SK-N-SH (cell line): ENCODE data around the gene CERS1. TPM values are rescaled to one million over a fixed set of nuclear protein-coding genes. Genes with fewer than 3 reads are reported as not detected.

ENCODE experiments used
- CTCF ChIA-PET: fragments of 300-600, 350-600 bp; formaldehyde crosslinking; extraction: SDS; loops from one replicate; lab custom pipeline; 2021; lab: Yijun Ruan, JAX
- POLR2A ChIA-PET: fragments of 350-600 bp; sonication (Branson Sonifier 250); formaldehyde crosslinking; extraction: SDS; loops from one replicate; lab custom pipeline; 2020; ENCODE audit warnings: antibody characterized with exemption, inconsistent platforms; lab: Yijun Ruan, JAX
- DNase-seq: peaks from one replicate; pipeline ENCODE4 v3.0.0; 2012
- H2AFZ ChIP-seq: fragments of 200-600 bp; sonication (generic); 2 replicates; pipeline ENCODE4 v1.8.1; 2016; ENCODE audit warnings: antibody characterized with exemption, mild to moderate bottlenecking, low read depth
- H3F3A ChIP-seq: fragments of 200-600 bp; sonication (generic); replicated peaks from 2 replicates; pipeline ENCODE3; 2016; ENCODE audit warnings: antibody characterized with exemption, mild to moderate bottlenecking; ENCODE audit not compliant: insufficient read depth
- H3K27ac ChIP-seq, 2 experiments: fragments of 200-500 bp in 1 of 2; fragments of 200-600 bp in 1 of 2; sonication (Bioruptor generic) in 1 of 2; sonication (generic), shearing (Covaris generic) in 1 of 2; 2 replicates each; pipeline versions ENCODE4 v1.5.1 to v1.6.1; 2014 to 2016; ENCODE audit warnings: low read depth in 2 of 2, inconsistent platforms in 1 of 2, low read length in 1 of 2, mild to moderate bottlenecking in 1 of 2, mixed read lengths in 1 of 2
- H3K27me3 ChIP-seq: fragments of 200-600 bp; sonication (generic), shearing (Covaris generic); 2 replicates; pipeline ENCODE4 v1.6.1; 2016; ENCODE audit warnings: mixed run types; ENCODE audit not compliant: insufficient read depth
- H3K36me3 ChIP-seq, 2 experiments: fragments of 200-500 bp in 1 of 2; fragments of 200-600 bp in 1 of 2; sonication (Bioruptor generic) in 1 of 2; sonication (generic) in 1 of 2; replicated peaks in 1 of 2; 2 replicates each; pipeline versions ENCODE3 to v1.5.1; 2014 to 2016; ENCODE audit warnings: low read length in 1 of 2, mild to moderate bottlenecking in 1 of 2; ENCODE audit not compliant: insufficient read depth in 2 of 2, control insufficient read depth in 1 of 2
- H3K4me1 ChIP-seq, 2 experiments: fragments of 200-500 bp in 1 of 2; fragments of 200-600 bp in 1 of 2; sonication (Bioruptor generic) in 1 of 2; sonication (generic), shearing (Covaris generic) in 1 of 2; 2 replicates each; pipeline versions ENCODE4 v1.5.1 to v1.6.1; 2014 to 2016; ENCODE audit warnings: low read depth in 1 of 2, low read length in 1 of 2, mixed run types in 1 of 2; ENCODE audit not compliant: insufficient read depth in 2 of 2, control insufficient read depth in 1 of 2
- H3K4me2 ChIP-seq: fragments of 200-600 bp; sonication (generic), shearing (Covaris generic); 2 replicates; pipeline ENCODE4 v1.6.1; 2017; ENCODE audit warnings: mixed run types
- H3K4me3 ChIP-seq, 2 experiments: fragments of 200-500 bp in 1 of 2; fragments of 200-600 bp in 1 of 2; sonication (Bioruptor generic) in 1 of 2; sonication (generic), shearing (Covaris generic) in 1 of 2; 2 replicates each; pipeline versions ENCODE4 v1.5.1 to v1.8.1; 2014 to 2016; ENCODE audit warnings: low read depth in 2 of 2, inconsistent platforms in 1 of 2, low read length in 1 of 2, mild to moderate bottlenecking in 1 of 2, mixed read lengths in 1 of 2, moderate library complexity in 1 of 2
- H3K79me2 ChIP-seq: fragments of 200-600 bp; sonication (generic); 2 replicates; pipeline ENCODE4 v1.8.1; 2017; ENCODE audit warnings: mild to moderate bottlenecking; ENCODE audit not compliant: insufficient read depth
- H3K9ac ChIP-seq: fragments of 200-600 bp; sonication (generic); 2 replicates; pipeline ENCODE4 v1.6.1; 2017; ENCODE audit warnings: mixed run types
- H3K9me2 ChIP-seq: fragments of 200-600 bp; sonication (generic); 2 replicates; pipeline ENCODE4 v1.6.1; 2017; ENCODE audit warnings: mixed run types
- H3K9me3 ChIP-seq: fragments of 200-600 bp; sonication (generic); 2 replicates; pipeline ENCODE4 v1.6.1; 2017; ENCODE audit warnings: mixed run types, mild to moderate bottlenecking, moderate library complexity
- H4K20me1 ChIP-seq: fragments of 200-600 bp; sonication (generic); 2 replicates; pipeline ENCODE4 v1.6.1; 2017; ENCODE audit warnings: mild to moderate bottlenecking, mixed run types; ENCODE audit not compliant: insufficient read depth
- GABPA ChIP-seq: IDR thresholded peaks from 2 replicates; pipeline ENCODE4 v1.4.0; 2012; ENCODE audit warnings: low read depth, mild to moderate bottlenecking
- GATA2 ChIP-seq: sonication (generic); formaldehyde crosslinking; IDR thresholded peaks from 2 replicates; pipeline ENCODE4 v1.5.0; 2020; ENCODE audit warnings: mild to moderate bottlenecking, missing genetic modification reagents
- NRF1 ChIP-seq: IDR thresholded peaks from 2 replicates; pipeline ENCODE4 v1.6.1; 2012; ENCODE audit warnings: low read depth, mild to moderate bottlenecking, low read length
- RFX5 ChIP-seq: IDR thresholded peaks from 2 replicates; pipeline ENCODE4 v1.6.1; 2012; ENCODE audit warnings: mild to moderate bottlenecking, improper control_type of control experiment, low read length
- SMC3 ChIP-seq: IDR thresholded peaks from 2 replicates; pipeline ENCODE4 v1.6.1; 2012; ENCODE audit warnings: low read depth, low read length, improper control_type of control experiment
- TAF1 ChIP-seq: IDR thresholded peaks from 2 replicates; pipeline ENCODE4 v1.6.1; 2012; ENCODE audit warnings: low read depth, mild to moderate bottlenecking, low read length, moderate library complexity, borderline replicate concordance
- TCF12 ChIP-seq: IDR thresholded peaks from 2 replicates; pipeline ENCODE4 v1.4.0; 2012
- WGBS: methylation state at CpG from one replicate; pipeline ENCODE4 v1.1.6; 2017; ENCODE audit warnings: low lambda C conversion rate; 5-methylcytosine and 5-hydroxymethylcytosine counted together
- polyA plus RNA-seq, 3 experiments: library from polyadenylated mRNA; depleted of rRNA; stranded (reverse); fragments of >200 nt; gene quantifications; 2 replicates each; pipeline ENCODE4 v1.2.3, GENCODE V29; 2012
- TF ChIP-seq, protein P1 (sequence below): IDR thresholded peaks from 2 replicates; pipeline ENCODE4 v1.6.1; 2012; ENCODE audit warnings: mild to moderate bottlenecking, low read depth, low read length, moderate library complexity
- TF ChIP-seq, protein P2 (sequence below): fragments of 150-350 bp; IDR thresholded peaks from 2 replicates; pipeline ENCODE4 v1.6.1; 2016; ENCODE audit warnings: mild to moderate bottlenecking, low read depth, low read length

The CERS1 gene
- polyA plus RNA-seq, 1 of the 3 experiments (the other 2 are of a cell fraction), result 7.3 TPM

DNA sequence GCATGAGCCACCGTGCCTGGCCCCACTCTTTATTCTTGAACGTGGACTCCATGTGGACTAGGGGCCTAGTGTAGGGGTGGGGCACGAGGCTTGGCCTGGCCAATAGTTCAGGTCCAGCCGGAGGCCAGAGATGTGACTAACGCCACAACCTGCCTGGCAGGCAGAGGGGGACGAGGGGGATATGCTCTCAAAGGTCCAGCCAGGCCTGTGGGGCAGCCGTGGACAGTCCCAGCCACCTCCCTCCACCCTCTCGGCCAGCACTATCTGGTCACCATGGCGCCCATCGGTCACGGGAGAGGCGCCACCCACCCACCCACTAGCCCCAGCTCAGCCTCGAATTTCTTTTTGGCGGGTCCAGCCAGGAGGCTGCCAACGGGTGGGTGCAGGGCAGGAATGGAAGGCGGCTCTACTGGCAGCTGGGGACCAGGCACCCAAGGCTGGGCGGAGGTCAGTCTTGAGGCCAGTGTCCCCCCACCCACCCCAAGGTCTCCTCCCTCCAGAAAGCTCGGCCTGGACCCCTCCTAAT, 2.2 kb upstream of the CERS1 start:
- no peak overlapping the region for H2AFZ ChIP-seq
- H3K4me1 ChIP-seq, result peaks cover 0 to 24% of the 10 kb centered on the region in 2 experiments; a peak in 1 of 4 replicates
- H3K9me3 ChIP-seq, result no peaks in the 10 kb centered on the region
- TF ChIP-seq, protein P1, sequence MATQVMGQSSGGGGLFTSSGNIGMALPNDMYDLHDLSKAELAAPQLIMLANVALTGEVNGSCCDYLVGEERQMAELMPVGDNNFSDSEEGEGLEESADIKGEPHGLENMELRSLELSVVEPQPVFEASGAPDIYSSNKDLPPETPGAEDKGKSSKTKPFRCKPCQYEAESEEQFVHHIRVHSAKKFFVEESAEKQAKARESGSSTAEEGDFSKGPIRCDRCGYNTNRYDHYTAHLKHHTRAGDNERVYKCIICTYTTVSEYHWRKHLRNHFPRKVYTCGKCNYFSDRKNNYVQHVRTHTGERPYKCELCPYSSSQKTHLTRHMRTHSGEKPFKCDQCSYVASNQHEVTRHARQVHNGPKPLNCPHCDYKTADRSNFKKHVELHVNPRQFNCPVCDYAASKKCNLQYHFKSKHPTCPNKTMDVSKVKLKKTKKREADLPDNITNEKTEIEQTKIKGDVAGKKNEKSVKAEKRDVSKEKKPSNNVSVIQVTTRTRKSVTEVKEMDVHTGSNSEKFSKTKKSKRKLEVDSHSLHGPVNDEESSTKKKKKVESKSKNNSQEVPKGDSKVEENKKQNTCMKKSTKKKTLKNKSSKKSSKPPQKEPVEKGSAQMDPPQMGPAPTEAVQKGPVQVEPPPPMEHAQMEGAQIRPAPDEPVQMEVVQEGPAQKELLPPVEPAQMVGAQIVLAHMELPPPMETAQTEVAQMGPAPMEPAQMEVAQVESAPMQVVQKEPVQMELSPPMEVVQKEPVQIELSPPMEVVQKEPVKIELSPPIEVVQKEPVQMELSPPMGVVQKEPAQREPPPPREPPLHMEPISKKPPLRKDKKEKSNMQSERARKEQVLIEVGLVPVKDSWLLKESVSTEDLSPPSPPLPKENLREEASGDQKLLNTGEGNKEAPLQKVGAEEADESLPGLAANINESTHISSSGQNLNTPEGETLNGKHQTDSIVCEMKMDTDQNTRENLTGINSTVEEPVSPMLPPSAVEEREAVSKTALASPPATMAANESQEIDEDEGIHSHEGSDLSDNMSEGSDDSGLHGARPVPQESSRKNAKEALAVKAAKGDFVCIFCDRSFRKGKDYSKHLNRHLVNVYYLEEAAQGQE, result no peak
- TF ChIP-seq RFX5, result no peak
- peak; percentile 28; the same call in 1 of the 2 replicates for TF ChIP-seq GATA2 (CRISPR knock-in tag)
- no peak for TF ChIP-seq TCF12
- TF ChIP-seq TAF1, result no peak
- TF ChIP-seq, protein P2, sequence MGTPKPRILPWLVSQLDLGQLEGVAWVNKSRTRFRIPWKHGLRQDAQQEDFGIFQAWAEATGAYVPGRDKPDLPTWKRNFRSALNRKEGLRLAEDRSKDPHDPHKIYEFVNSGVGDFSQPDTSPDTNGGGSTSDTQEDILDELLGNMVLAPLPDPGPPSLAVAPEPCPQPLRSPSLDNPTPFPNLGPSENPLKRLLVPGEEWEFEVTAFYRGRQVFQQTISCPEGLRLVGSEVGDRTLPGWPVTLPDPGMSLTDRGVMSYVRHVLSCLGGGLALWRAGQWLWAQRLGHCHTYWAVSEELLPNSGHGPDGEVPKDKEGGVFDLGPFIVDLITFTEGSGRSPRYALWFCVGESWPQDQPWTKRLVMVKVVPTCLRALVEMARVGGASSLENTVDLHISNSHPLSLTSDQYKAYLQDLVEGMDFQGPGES, result no peak
- WGBS, result 61% methylated on average over 7 of the region's 18 CpGs
- H3K27me3 ChIP-seq, result no peaks in the 10 kb centered on the region
- DNase-seq, result peak; percentile 69
- peaks cover 0 to 22% of the 10 kb centered on the region in 2 experiments for H3K36me3 ChIP-seq
- POLR2A ChIA-PET, result interaction anchor here (0.7 to 2.1 kb wide), 3 partner anchors 9 to 21 kb away, joined by 3 to 6 read pairs (median 3); partner anchors contain the start of genes COPE and DDX49
- no peak overlapping the region for H3K27ac ChIP-seq
- no peak overlapping the region for H3K4me2 ChIP-seq
- H4K20me1 ChIP-seq, result no peaks in the 10 kb centered on the region
- peaks cover 9% of the 10 kb centered on the region for H3F3A ChIP-seq
- no peaks in the 10 kb centered on the region for H3K9me2 ChIP-seq
- no peak overlapping the region for H3K4me3 ChIP-seq
- H3K79me2 ChIP-seq, result no peaks in the 10 kb centered on the region
- CTCF ChIA-PET, result interaction anchor here (1.1 to 6.3 kb wide), 5 partner anchors 21 to 447 kb away, joined by 3 to 76 read pairs (median 5); partner anchors contain the start of genes COPE and DDX49
- no peak overlapping the region for H3K9ac ChIP-seq

DNA sequence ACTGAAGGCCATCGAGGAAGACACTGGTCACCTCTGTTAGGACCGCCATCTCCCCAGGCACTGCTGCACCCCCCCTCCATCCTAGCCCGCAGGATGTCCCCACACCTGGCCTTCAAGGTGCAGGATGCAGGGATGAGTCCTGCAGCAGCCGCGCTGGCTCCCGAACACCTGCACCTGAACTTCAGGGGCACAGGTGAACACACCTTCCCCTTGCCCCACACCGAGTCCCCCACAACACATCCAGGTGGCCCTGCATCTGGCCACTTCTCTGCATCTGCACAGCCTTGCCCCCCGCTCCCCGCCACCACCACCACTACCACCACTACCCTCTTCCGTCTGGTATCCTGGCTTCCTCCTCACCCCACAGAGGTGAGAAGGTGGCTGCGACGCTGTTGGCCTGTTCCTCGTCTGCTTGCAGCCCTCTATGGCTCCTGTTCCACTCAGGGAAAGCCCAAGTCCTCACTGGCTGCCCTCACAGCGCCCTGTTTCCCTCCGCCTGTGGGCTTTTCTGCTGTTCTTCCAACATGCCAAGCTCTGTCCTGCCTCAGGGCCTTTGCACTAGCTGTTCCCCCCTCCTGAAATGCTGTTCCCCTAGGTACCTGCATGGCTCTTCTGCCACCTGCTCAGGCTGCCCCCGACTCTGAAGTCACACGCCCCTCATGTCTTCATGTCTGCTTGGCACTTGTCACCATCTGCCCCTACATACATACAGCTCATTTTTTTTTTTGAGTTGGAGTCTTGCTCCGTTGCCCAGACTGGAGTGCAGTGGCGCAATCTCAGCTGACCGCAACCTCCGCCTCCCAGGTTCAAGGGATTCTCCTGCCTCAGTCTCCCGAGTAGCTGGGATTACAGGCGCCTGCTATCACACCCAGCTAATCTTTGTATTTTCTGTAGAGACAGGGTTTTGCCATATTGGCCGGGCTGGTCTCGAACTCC, 1.4 kb upstream of the CERS1 start:
- CTCF ChIA-PET, result interaction anchor here (1.1 to 6.3 kb wide), 7 partner anchors 21 to 308 kb away, joined by 3 to 76 read pairs (median 15); partner anchors contain the start of genes COPE, DDX49 and REX1BD
- DNase-seq, result no peak

More for the DNA sequence above, 1.4 kb upstream of the CERS1 start:
- Histone ChIP-seq H3K4me2 (no peak overlapping the region), H3K27ac (no peak overlapping the region), H3K27me3 (no peaks in the 10 kb centered on the region), H3K9me3 (no peaks in the 10 kb centered on the region), H3K79me2 (no peaks in the 10 kb centered on the region), H3F3A (peaks cover 9% of the 10 kb centered on the region), H3K4me3 (no peak overlapping the region), H3K36me3 (peaks cover 0 to 20% of the 10 kb centered on the region in 2 experiments), H3K9ac (no peak overlapping the region), H2AFZ (no peak overlapping the region), H4K20me1 (no peaks in the 10 kb centered on the region), H3K4me1 (peaks cover 0 to 24% of the 10 kb centered on the region in 2 experiments; a peak in 1 of 4 replicates), H3K9me2 (no peaks in the 10 kb centered on the region)
- TF ChIP-seq NRF1, result no peak
- no peak for TF ChIP-seq SMC3
- TF ChIP-seq, protein P2, result no peak
- no peak for TF ChIP-seq GABPA
- TF ChIP-seq, protein P1, result no peak
- WGBS, result 97% methylated on average over 23 of the region's 25 CpGs
- POLR2A ChIA-PET, result interaction anchor here (0.5 to 2.1 kb wide), 3 partner anchors 10 to 25 kb away, joined by 3 to 9 read pairs (median 6); partner anchors contain the start of genes COPE and DDX49
